ENCODE results near the gene IDH3B.
"Not testable (repeated sequence)": the region's sequence is repeated elsewhere in the genome, so short reads cannot be mapped to it uniquely, and the experiment has no call there.

Gene IDH3B

GRCh38 chr20:2663887-2664719 lies at the start of gene IDH3B:
IDH3B (minus strand) TSS chr20:2664216; CDS start chr20:2664188, 28 bp downstream.
- DNase-seq (ENCODE audit: low read depth) = peak; percentile 85

- DNase-seq (ENCODE audit: low read depth) = no peak
These were observed 49.3 kb upstream of the IDH3B start for GRCh38 chr20:2713285-2713684.

DNA sequence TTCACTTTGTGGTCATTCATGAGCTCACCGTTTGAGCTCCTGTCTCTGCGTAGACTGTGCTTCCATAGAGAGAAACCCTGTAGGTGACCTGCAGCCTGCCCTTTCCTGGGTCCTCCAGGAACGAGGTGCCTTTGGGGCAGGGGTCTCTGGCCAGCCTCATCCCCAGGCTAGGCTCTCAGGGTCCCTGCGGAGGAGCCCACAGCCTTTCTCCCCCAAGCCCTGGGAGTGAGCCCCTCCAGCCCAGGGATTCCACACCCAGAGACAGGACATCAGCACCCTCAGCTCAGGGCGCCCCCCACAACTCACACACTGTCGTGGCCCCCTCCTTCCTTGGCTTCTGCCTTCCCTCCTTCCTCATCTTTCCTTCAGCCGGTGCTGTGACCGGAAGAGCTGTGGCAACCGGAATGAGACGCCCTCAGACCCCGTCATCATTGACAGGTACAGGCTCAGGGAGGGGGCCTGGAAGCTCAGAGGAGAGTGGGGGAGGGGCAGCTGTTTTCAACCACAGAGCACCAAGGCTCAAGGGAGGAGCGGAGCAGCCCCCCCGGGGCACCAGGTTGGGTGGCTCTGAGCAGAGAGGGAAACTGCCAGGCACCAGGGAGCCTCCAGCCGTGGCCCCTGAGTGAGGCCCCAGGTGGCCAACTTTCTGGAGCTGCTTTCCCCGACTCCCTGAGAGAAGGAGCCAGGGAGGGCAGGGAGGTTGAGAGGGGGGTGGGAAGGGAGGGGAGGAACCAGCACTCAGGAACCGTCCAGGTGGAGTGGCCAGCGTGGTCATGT lies 45.4 kb upstream of the IDH3B start:
- no peak for DNase-seq (ENCODE audit: low read depth)

DNA sequence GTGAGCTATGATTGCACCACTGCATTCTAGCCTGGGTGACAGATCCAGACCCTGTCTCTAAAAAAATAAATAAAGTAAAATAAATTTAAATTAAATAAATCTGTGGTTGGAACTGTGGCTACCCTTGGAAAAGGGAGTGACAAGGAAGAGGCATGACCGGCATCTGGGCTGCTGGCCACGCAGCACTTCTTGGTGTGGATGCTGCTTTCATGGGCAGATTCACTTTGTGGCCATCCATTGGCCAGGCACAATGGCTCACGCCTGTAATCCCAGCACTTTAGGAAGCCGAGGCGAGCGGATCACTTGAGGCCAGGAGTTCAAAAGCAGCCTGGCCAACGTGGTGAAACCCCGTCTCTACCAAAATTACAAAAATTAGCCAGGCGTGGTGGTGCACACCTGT lies 44.6 kb upstream of the IDH3B start:
- DNase-seq (ENCODE audit: low read depth) = no peak

GRCh38 chr20:2708073-2708415 lies 44.0 kb upstream of the IDH3B start:
- DNase-seq (ENCODE audit: low read depth) = no peak

DNA sequence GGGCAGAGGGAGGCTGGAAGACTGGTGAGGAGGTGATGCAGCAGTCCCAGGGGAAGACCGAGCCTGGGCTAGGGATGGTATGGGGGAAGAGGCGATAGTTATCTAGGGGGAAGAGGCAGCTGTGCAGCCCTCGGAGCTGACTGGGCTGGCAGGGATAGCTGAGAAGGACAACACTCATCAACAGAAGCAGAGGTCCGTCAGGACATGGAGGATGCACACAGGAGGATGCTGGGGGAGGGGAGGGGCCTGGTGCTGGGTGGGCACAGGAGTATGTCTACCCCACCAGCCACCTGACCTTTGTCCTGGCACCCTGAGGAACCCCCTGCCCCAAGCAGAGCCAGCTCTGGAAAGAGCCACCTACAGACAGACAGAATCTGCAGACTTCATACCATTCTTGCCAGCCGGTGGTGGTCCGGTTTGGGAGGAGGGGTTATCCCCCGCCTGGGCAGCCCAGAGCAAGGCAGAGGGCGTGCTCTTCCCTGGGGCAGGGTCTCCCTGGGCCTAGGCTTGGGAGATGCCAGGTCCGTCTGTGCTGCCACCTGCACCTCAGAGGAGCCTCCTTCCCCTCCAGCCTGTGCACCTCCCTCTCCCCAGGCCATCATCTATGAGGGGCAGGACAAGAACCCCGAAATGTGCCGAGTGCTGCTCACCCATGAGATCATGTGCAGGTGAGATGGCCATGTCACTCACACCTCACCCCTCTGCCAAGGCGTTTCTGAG lies 43.5 kb upstream of the IDH3B start:
- DNase-seq (ENCODE audit: low read depth) = no peak

- DNase-seq (ENCODE audit: low read depth) = no peak
These were observed 42.8 kb upstream of the IDH3B start for GRCh38 chr20:2706688-2707352.

GRCh38 chr20:2705931-2706645 lies 42.1 kb upstream of the IDH3B start:
- no peak for DNase-seq (ENCODE audit: low read depth)

- DNase-seq (ENCODE audit: low read depth) = no peak
These were observed 39.9 kb upstream of the IDH3B start for GRCh38 chr20:2703716-2704475.

- DNase-seq (ENCODE audit: low read depth) = no peak
These were observed 37.7 kb upstream of the IDH3B start for GRCh38 chr20:2701671-2702081.

- DNase-seq (ENCODE audit: low read depth) = no peak
These were observed 37.1 kb upstream of the IDH3B start for GRCh38 chr20:2700913-2701620.

DNA sequence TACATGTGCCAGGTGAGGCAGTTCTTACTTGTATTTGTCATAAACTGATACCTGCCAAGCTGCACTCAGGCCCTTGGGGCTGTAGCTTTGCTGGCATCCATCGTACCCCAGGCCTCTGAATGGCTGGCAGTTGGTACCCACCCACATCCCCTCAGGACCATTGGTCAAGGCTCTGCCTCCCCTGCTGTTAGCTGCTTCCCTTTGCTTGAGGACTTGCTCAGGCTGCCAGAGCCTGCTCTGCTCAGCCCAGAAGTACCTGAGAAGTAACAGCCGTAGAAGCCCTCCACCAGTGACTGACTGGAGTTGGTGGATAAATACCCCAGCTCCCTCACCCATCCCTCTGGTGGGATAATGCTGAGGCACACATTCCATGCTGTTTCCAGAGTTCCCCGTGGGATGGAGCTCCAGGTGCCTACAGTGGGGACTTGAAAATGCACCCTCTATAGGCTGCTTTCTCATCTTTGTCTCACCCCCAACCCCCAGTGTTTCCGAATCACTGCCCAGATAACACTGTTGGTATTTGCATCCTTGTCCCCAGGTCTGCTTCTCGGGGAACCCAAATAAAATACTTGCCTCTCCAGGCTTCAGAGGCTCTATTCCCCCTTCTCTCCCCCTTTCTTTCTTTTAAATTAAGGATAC lies 35.9 kb upstream of the IDH3B start:
- DNase-seq (ENCODE audit: low read depth) = no peak

- no peak for DNase-seq (ENCODE audit: low read depth)
These were observed 34.9 kb upstream of the IDH3B start for GRCh38 chr20:2698912-2699311.

GRCh38 chr20:2698186-2698817 lies 34.3 kb upstream of the IDH3B start:
- DNase-seq (ENCODE audit: low read depth) = no peak

- DNase-seq (ENCODE audit: low read depth) = no peak
These were observed 33.8 kb upstream of the IDH3B start for GRCh38 chr20:2697768-2698167.

- DNase-seq (ENCODE audit: low read depth) = no peak
These were observed 32.6 kb upstream of the IDH3B start for GRCh38 chr20:2696646-2697045.

GRCh38 chr20:2695984-2696525 lies 32.0 kb upstream of the IDH3B start:
- not testable (repeated sequence) for DNase-seq (ENCODE audit: low read depth)

DNA sequence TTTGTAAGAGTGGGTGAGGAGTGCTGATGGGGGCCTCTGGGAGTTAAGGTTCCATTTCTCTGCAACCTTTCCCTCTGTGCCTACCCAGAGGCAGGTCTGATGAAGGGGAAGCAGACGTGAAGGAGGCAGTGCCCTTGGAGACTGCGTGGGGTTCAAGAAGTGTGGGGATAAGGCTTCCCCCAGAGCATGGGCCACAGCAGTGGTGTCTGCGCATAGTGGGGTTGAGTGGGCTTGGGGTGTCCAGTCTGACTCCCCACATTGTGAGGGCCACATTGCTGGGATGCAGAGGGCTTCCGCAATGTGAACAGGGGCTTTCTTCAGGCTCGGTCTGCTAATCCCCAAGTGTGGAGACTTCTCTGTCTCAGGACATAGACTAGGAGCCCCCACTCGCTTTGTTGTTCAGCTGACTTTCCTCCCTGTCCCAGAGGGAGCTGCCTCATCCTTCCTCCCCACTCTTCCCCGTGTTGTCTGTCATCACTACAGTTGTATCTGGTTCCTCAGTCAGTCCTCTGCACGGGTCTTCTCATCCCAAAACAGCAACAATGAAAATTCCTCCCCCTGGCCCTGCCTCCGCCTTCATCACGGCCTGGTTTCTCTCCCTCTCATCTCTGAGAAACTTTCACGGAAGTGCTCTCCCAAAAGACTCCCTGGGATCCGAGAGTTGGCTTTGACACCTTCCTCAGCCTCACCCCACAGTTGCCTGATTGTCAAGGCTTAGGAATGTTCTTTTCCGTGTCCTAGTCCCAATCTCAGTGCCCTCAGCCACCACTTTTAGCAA lies 31.4 kb upstream of the IDH3B start:
- DNase-seq (ENCODE audit: low read depth) = no peak
